Natural killer cell (primary cell): ENCODE results near the gene PSD. TPM values are rescaled to one million over a fixed set of nuclear protein-coding genes. Genes with fewer than 3 reads are reported as not detected.

Experiments
- ATAC-seq, 3 donors: fragments of 150-1000 bp in 2 of 3; fragments of 200-7000 bp in 1 of 3; cut with Tn5 transposase; 1 replicate in 1 of 3; 2 replicates in 2 of 3; pipeline ENCODE4 v1.10.0; 2021; ENCODE audit warnings: mild to moderate bottlenecking in 2 of 3, moderate library complexity in 2 of 3
- DNase-seq, 2 donors: peaks; one replicate each; pipeline versions ENCODE4 v3.0.0 to v3.0.0-alpha.2; 2013 to 2021; ENCODE audit warnings: mixed read lengths in 1 of 2
- H3K27ac ChIP-seq: one replicate; pipeline ENCODE4 v1.5.1; 2013; ENCODE audit warnings: mild to moderate bottlenecking, low read length
- H3K27me3 ChIP-seq: one replicate; pipeline ENCODE4 v1.6.1; 2013; ENCODE audit warnings: low read length; ENCODE audit not compliant: control insufficient read depth, insufficient read depth
- H3K36me3 ChIP-seq: one replicate; pipeline ENCODE4 v1.6.1; 2013; ENCODE audit warnings: low read length; ENCODE audit not compliant: control insufficient read depth, insufficient read depth
- H3K4me1 ChIP-seq: one replicate; pipeline ENCODE4 v1.6.1; 2013; ENCODE audit warnings: low read length; ENCODE audit not compliant: control insufficient read depth, insufficient read depth
- H3K4me3 ChIP-seq: one replicate; pipeline ENCODE4 v1.5.1; 2013; ENCODE audit warnings: low read length
- H3K9me3 ChIP-seq: one replicate; pipeline ENCODE4 v1.6.1; 2013; ENCODE audit warnings: low read length; ENCODE audit not compliant: control insufficient read depth, insufficient read depth
- H3K27ac Mint-ChIP-seq, 2 donors: one replicate each; pipeline ENCODE4 v1.8.0; 2022; ENCODE audit warnings: mild to moderate bottlenecking in 2 of 2, mixed read lengths in 2 of 2, moderate library complexity in 1 of 2
- H3K27me3 Mint-ChIP-seq, 2 donors: one replicate each; pipeline ENCODE4 v1.8.0; 2022; ENCODE audit warnings: low read depth in 2 of 2, mixed read lengths in 2 of 2
- H3K36me3 Mint-ChIP-seq: one replicate; pipeline ENCODE4 v1.8.0; 2022; ENCODE audit warnings: mixed read lengths
- H3K4me1 Mint-ChIP-seq, 2 donors: one replicate each; pipeline ENCODE4 v1.8.0; 2022; ENCODE audit warnings: mixed read lengths in 2 of 2
- H3K4me3 Mint-ChIP-seq: one replicate; pipeline ENCODE4 v1.8.0; 2022; ENCODE audit warnings: mild to moderate bottlenecking, moderate library complexity, mixed read lengths
- H3K9me3 Mint-ChIP-seq, 2 donors: one replicate each; pipeline ENCODE4 v1.8.0; 2022; ENCODE audit warnings: mixed read lengths in 2 of 2
- WGBS: methylation state at CpG from one replicate; pipeline ENCODE4 v1.1.7; 2013; ENCODE audit warnings: missing lambda C conversion rate; ENCODE audit not compliant: insufficient coverage; 5-methylcytosine and 5-hydroxymethylcytosine counted together
- intact Hi-C: fragments of 100-400 bp; cut with micrococcal nuclease; formaldehyde crosslinking; loops from one replicate; pipeline ENCODE4 v1.14.2; 2022
- total RNA-seq, 4 donors: library from RNA; stranded (reverse); fragments of 120-200 nt in 1 of 4; gene quantifications; one replicate each; pipeline versions ENCODE4 v1.2.3 to v1.2.4, GENCODE V29; 2013 to 2022
- TF ChIP-seq, protein P1 (sequence below): fragments of 200-600 bp; IDR thresholded peaks from one replicate; pipeline ENCODE4 v1.8.0; 2022; ENCODE audit warnings: antibody characterized with exemption

Gene PSD
- total RNA-seq, 3 donors from 2014 or later (not counting 1 experiment from before 2014, with no cell fraction given), result 1.9 to 2.4 (median 2.1) TPM

- no peak overlapping the region for H3K4me3 ChIP-seq
- peaks cover 23% of the 10 kb centered on the region for H3K4me1 ChIP-seq
- no peak overlapping the region for H3K27ac ChIP-seq
- 53% methylated on average over 20 of the region's 20 CpGs for WGBS
- H3K27ac Mint-ChIP-seq, result no peak overlapping the region
- peaks cover 4 to 24% of the 10 kb centered on the region in 2 donors for H3K4me1 Mint-ChIP-seq
- intact Hi-C loops, result loop anchor here (5.0 kb wide), 1 partner anchor 48 kb away; no protein-coding TSS in a partner anchor
- H3K27me3 ChIP-seq, result peaks cover 48% of the 10 kb centered on the region
- ATAC-seq (no peak), DNase-seq (no peak)
- no peaks in the 10 kb centered on the region for H3K9me3 Mint-ChIP-seq
- peaks cover 32 to 53% of the 10 kb centered on the region in 2 donors for H3K27me3 Mint-ChIP-seq
- no peaks in the 10 kb centered on the region for H3K36me3 Mint-ChIP-seq
- TF ChIP-seq, protein P1, sequence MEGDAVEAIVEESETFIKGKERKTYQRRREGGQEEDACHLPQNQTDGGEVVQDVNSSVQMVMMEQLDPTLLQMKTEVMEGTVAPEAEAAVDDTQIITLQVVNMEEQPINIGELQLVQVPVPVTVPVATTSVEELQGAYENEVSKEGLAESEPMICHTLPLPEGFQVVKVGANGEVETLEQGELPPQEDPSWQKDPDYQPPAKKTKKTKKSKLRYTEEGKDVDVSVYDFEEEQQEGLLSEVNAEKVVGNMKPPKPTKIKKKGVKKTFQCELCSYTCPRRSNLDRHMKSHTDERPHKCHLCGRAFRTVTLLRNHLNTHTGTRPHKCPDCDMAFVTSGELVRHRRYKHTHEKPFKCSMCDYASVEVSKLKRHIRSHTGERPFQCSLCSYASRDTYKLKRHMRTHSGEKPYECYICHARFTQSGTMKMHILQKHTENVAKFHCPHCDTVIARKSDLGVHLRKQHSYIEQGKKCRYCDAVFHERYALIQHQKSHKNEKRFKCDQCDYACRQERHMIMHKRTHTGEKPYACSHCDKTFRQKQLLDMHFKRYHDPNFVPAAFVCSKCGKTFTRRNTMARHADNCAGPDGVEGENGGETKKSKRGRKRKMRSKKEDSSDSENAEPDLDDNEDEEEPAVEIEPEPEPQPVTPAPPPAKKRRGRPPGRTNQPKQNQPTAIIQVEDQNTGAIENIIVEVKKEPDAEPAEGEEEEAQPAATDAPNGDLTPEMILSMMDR, result no peak
- H3K36me3 ChIP-seq, result no peaks in the 10 kb centered on the region
- H3K4me3 Mint-ChIP-seq, result no peak overlapping the region
- no peaks in the 10 kb centered on the region for H3K9me3 ChIP-seq
Measured at GRCh38 chr10:102414749-102415148, 3.8 kb downstream of the PSD start.

GRCh38 chr10:102413806-102414561 is 4.6 kb downstream of the PSD start:
- H3K4me1 ChIP-seq, result peaks cover 20% of the 10 kb centered on the region
- no peak overlapping the region for H3K4me3 Mint-ChIP-seq
- H3K36me3 ChIP-seq, result no peaks in the 10 kb centered on the region
- TF ChIP-seq, protein P1, result no peak
- H3K4me1 Mint-ChIP-seq, result peaks cover 9 to 22% of the 10 kb centered on the region in 2 donors
- H3K9me3 ChIP-seq, result no peaks in the 10 kb centered on the region
- H3K27ac Mint-ChIP-seq, result no peak overlapping the region
- H3K27me3 Mint-ChIP-seq, result peaks cover 37 to 59% of the 10 kb centered on the region in 2 donors
- no peaks in the 10 kb centered on the region for H3K36me3 Mint-ChIP-seq
- H3K9me3 Mint-ChIP-seq, result no peaks in the 10 kb centered on the region
- no peak overlapping the region for H3K27ac ChIP-seq
- H3K4me3 ChIP-seq, result no peak overlapping the region
- peaks cover 53% of the 10 kb centered on the region for H3K27me3 ChIP-seq
- DNase-seq (no peak), ATAC-seq (no peak)
- intact Hi-C loops, result no loop called here
- WGBS, result 91% methylated on average over 16 of the region's 16 CpGs

DNA sequence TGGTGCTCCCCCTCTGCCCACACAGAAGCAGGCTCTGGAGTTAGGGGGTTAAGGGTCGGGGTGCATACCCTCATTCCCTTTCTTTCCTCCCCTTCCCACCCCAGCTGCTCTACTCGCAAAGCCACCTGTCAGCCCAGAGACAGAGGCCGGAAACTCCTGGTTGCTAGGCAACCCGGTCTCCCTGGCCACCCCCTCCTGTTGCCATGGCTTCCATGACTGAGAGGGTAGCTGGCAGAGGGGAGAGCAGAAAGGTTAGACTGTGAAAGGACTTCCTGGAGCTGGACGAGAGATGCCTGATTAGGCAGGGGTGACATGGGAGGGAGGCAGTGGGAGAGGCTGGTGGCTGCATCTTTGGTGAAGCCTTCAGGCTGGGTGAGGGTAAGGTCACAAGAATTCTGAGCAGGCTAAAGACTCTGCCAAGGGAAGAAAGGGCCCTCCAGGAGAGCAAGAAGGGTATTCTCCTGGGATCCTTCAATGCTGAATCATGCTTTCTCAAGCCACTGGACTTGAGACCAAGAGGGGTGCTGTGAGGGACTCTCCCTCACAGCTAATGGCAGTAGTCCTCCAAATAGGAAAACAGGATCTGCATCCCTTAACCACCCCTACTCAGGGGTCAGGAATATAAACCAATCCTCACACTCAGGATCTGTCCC is 5.4 kb downstream of the PSD start:
- Histone ChIP-seq H3K36me3 (no peaks in the 10 kb centered on the region), H3K4me1 (peaks cover 20% of the 10 kb centered on the region), H3K27me3 (peaks cover 50% of the 10 kb centered on the region), H3K27ac (no peak overlapping the region), H3K9me3 (no peaks in the 10 kb centered on the region), H3K4me3 (no peak overlapping the region)
- Mint-ChIP-seq H3K36me3 (no peaks in the 10 kb centered on the region), H3K9me3 (no peaks in the 10 kb centered on the region), H3K4me3 (no peak overlapping the region), H3K27ac (no peak overlapping the region), H3K27me3 (peaks cover 42 to 60% of the 10 kb centered on the region in 2 donors), H3K4me1 (peaks cover 9 to 22% of the 10 kb centered on the region in 2 donors)
- TF ChIP-seq, protein P1, result no peak
- 25% methylated on average over 5 of the region's 5 CpGs for WGBS
- ATAC-seq, result peak in 1 of 3 donors; percentile 13
- intact Hi-C loops, result no loop called here
- DNase-seq, result peak in 1 of 2 donors; percentile 73
